Caco-2 (cell line): Measurements from ENCODE around the gene TCL1A. TPM values are rescaled to one million over a fixed set of nuclear protein-coding genes. Genes with fewer than 3 reads are reported as not detected.

Source experiments
- BruUV-seq: library from RNA; stranded (reverse); fragments of 400-500 nt; replicated peaks from 2 replicates; lab custom pipeline; 2021; lab: Mats Ljungman, UMichigan
- CTCF ChIA-PET: fragments of 300-600 bp; sonication (Branson Sonifier 250); formaldehyde crosslinking; loops from one replicate; lab custom pipeline; 2022; ENCODE audit warnings: antibody characterized with exemption; lab: Charles Lee
- POLR2A ChIA-PET: fragments of 300-600 bp; sonication (Branson Sonifier 250); formaldehyde crosslinking; loops from one replicate; lab custom pipeline; 2022; ENCODE audit warnings: antibody characterized with exemption; lab: Charles Lee
- DNase-seq, 2 experiments: peaks; one replicate each; pipeline versions ENCODE4 v3.0.0 to v3.0.0-alpha.2; 2020 to 2022
- H3K27me3 ChIP-seq: replicated peaks from 2 replicates; pipeline ENCODE4 v1.6.0; 2011; ENCODE audit warnings: low read length; ENCODE audit not compliant: control insufficient read depth, insufficient read depth
- H3K36me3 ChIP-seq: 2 replicates; pipeline ENCODE4 v1.5.1; 2011; ENCODE audit warnings: low read length; ENCODE audit not compliant: control insufficient read depth, insufficient read depth
- H3K4me1 ChIP-seq: fragments of 250-450 bp; sonication (Bioruptor Pico); 2 replicates; pipeline ENCODE4 v1.5.1; 2020; ENCODE audit warnings: mild to moderate bottlenecking
- H3K4me3 ChIP-seq: 2 replicates; pipeline ENCODE4 v1.5.1; 2011; ENCODE audit warnings: low read depth, mild to moderate bottlenecking, control low read depth, low read length
- H3K9me3 ChIP-seq: fragments of 250-450 bp; sonication (Bioruptor Pico); 2 replicates; pipeline ENCODE4 v1.5.1; 2020; ENCODE audit warnings: mild to moderate bottlenecking, moderate library complexity
- H3K27ac Mint-ChIP-seq: one replicate; pipeline ENCODE4 v1.8.0; 2022; ENCODE audit warnings: mixed read lengths; ENCODE audit not compliant: unreplicated experiment
- H3K27me3 Mint-ChIP-seq: one replicate; pipeline ENCODE4 v1.8.0; 2022; ENCODE audit warnings: mixed read lengths; ENCODE audit not compliant: insufficient read depth, unreplicated experiment
- H3K36me3 Mint-ChIP-seq: one replicate; pipeline ENCODE4 v1.8.0; 2022; ENCODE audit warnings: mild to moderate bottlenecking, mixed read lengths; ENCODE audit not compliant: insufficient read depth, unreplicated experiment
- H3K4me1 Mint-ChIP-seq: one replicate; pipeline ENCODE4 v1.8.0; 2022; ENCODE audit warnings: low read depth, mixed read lengths; ENCODE audit not compliant: unreplicated experiment
- H3K4me3 Mint-ChIP-seq: one replicate; pipeline ENCODE4 v1.8.0; 2022; ENCODE audit warnings: mild to moderate bottlenecking, moderate library complexity, mixed read lengths; ENCODE audit not compliant: unreplicated experiment
- H3K9me3 Mint-ChIP-seq: one replicate; pipeline ENCODE4 v1.8.0; 2022; ENCODE audit warnings: mixed read lengths; ENCODE audit not compliant: unreplicated experiment
- CTCF ChIP-seq, 2 experiments: fragments of 200-600 bp in 1 of 2; IDR thresholded peaks; 1 replicate in 1 of 2; 2 replicates in 1 of 2; pipeline versions ENCODE4 v1.5.1 to v1.8.0; 2011 to 2022; ENCODE audit warnings: antibody characterized with exemption in 1 of 2, control low read depth in 1 of 2, inconsistent platforms in 1 of 2, low read depth in 1 of 2, low read length in 1 of 2, mild to moderate bottlenecking in 1 of 2, moderate library complexity in 1 of 2; ENCODE audit not compliant: insufficient read depth in 1 of 2, severe bottlenecking in 1 of 2, unreplicated experiment in 1 of 2
- intact Hi-C: fragments of 100-400 bp; cut with micrococcal nuclease; formaldehyde crosslinking; loops from one replicate; pipeline ENCODE4 v1.10.0; 2022; ENCODE audit not compliant: unreplicated experiment
- total RNA-seq: library from RNA; stranded (reverse); gene quantifications from 2 replicates; pipeline ENCODE4 v1.2.3, GENCODE V29; 2022

TCL1A gene
- total RNA-seq, 1 experiment from 2014 or later, result not detected

GRCh38 chr14:95711476-95712176, 2.3 kb downstream of the TCL1A start:
- H3K4me3 Mint-ChIP-seq, result no peak overlapping the region
- H3K27ac Mint-ChIP-seq, result no peak overlapping the region
- no peaks in the 10 kb centered on the region for H3K4me1 Mint-ChIP-seq
- POLR2A ChIA-PET, result no interaction called here
- BruUV-seq, result no TSS peak
- H3K4me3 ChIP-seq, result no peak overlapping the region
- DNase-seq, result no peak
- H3K4me1 ChIP-seq, result no peaks in the 10 kb centered on the region
- no peaks in the 10 kb centered on the region for H3K36me3 Mint-ChIP-seq
- H3K27me3 Mint-ChIP-seq, result peaks cover 20% of the 10 kb centered on the region
- H3K36me3 ChIP-seq, result no peaks in the 10 kb centered on the region
- no peaks in the 10 kb centered on the region for H3K9me3 Mint-ChIP-seq
- H3K9me3 ChIP-seq, result no peaks in the 10 kb centered on the region
- intact Hi-C loops, result no loop called here
- CTCF ChIA-PET, result interaction anchor here (0.7 kb wide), 1 partner anchor 495 kb away, joined by 5 read pairs; no protein-coding TSS in a partner anchor
- no peak for TF ChIP-seq CTCF (IDR thresholded peaks at IDR 0.05; ENCODE audit: insufficient read depth in 1 of 2, low read depth in 1 of 2, low read length in 1 of 2, severe bottlenecking in 1 of 2, unreplicated experiment in 1 of 2)
- no peaks in the 10 kb centered on the region for H3K27me3 ChIP-seq

- Mint-ChIP-seq H3K4me3 (no peak overlapping the region), H3K27me3 (peaks cover 25% of the 10 kb centered on the region), H3K27ac (no peak overlapping the region), H3K4me1 (no peaks in the 10 kb centered on the region), H3K9me3 (no peaks in the 10 kb centered on the region), H3K36me3 (no peaks in the 10 kb centered on the region)
- BruUV-seq, result no TSS peak
- POLR2A ChIA-PET, result no interaction called here
- Histone ChIP-seq H3K4me1 (no peaks in the 10 kb centered on the region), H3K4me3 (no peak overlapping the region), H3K36me3 (no peaks in the 10 kb centered on the region), H3K9me3 (no peaks in the 10 kb centered on the region), H3K27me3 (no peaks in the 10 kb centered on the region)
- CTCF ChIA-PET, result no interaction called here
- TF ChIP-seq CTCF (IDR thresholded peaks at IDR 0.05; ENCODE audit: insufficient read depth in 1 of 2, low read depth in 1 of 2, low read length in 1 of 2, severe bottlenecking in 1 of 2, unreplicated experiment in 1 of 2), result no peak
- no peak for DNase-seq
- intact Hi-C loops, result no loop called here
Observed at GRCh38 chr14:95710106-95710505, 3.8 kb downstream of the TCL1A start.

GRCh38 chr14:95707327-95707726, 6.6 kb downstream of the TCL1A start:
- Mint-ChIP-seq H3K4me1 (no peaks in the 10 kb centered on the region), H3K36me3 (no peaks in the 10 kb centered on the region), H3K27me3 (peaks cover 32% of the 10 kb centered on the region), H3K27ac (no peak overlapping the region), H3K9me3 (no peaks in the 10 kb centered on the region), H3K4me3 (no peak overlapping the region)
- BruUV-seq, result no TSS peak
- ChIA-PET POLR2A (no interaction called here), CTCF (no interaction called here)
- no peak for TF ChIP-seq CTCF (IDR thresholded peaks at IDR 0.05; ENCODE audit: insufficient read depth in 1 of 2, low read depth in 1 of 2, low read length in 1 of 2, severe bottlenecking in 1 of 2, unreplicated experiment in 1 of 2)
- H3K4me3 ChIP-seq, result no peak overlapping the region
- no peaks in the 10 kb centered on the region for H3K4me1 ChIP-seq
- H3K36me3 ChIP-seq, result no peaks in the 10 kb centered on the region
- H3K9me3 ChIP-seq, result no peaks in the 10 kb centered on the region
- no peak for DNase-seq
- no peaks in the 10 kb centered on the region for H3K27me3 ChIP-seq
- intact Hi-C loops, result no loop called here
